Lower leg skin (tissue), 3 donors: ENCODE results near the gene OR10H2.

Experiments used
- CTCF ChIP-seq, 3 donors: fragments of 450-650 bp; IDR thresholded peaks; one replicate each; pipeline ENCODE4 v1.5.1; 2016; ENCODE audit warnings: antibody characterized with exemption in 3 of 3, mild to moderate bottlenecking in 3 of 3, moderate library complexity in 2 of 3
- POLR2A ChIP-seq, 2 donors: fragments of 450-650 bp; IDR thresholded peaks; one replicate each; pipeline ENCODE4 v1.6.1; 2016 to 2017; ENCODE audit warnings: antibody characterized with exemption in 2 of 2, mild to moderate bottlenecking in 1 of 2, moderate library complexity in 1 of 2

DNA sequence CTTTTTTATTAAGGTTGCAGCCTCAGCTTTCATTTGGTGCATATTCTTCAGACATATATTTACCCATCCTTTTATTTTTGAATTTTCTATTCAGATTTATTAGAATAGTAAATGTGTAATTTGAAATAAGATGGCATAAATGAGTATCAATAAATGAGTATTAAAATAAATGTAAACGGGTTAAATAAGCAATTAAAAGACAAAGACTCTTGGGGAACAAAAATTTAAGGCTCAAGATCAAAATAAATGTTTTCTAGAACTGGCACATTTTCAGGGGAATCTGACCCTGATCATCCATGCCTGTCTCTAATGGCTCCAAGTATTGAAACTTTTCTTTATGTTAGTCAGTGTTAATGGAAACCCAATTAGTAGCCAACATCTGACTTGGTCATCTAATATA, 13.0 kb downstream of the OR10H2 start:
- TF ChIP-seq POLR2A (IDR thresholded peaks at IDR 0.05) (no peak), CTCF (IDR thresholded peaks at IDR 0.05) (no peak)
